PC-9 (cell line): ENCODE data around the gene CTU1. TPM values are rescaled to one million over a fixed set of nuclear protein-coding genes. Genes with fewer than 3 reads are reported as not detected.

Experiments
- BruUV-seq: library from RNA; stranded (reverse); fragments of 400-500 nt; replicated peaks from 2 replicates; lab custom pipeline; 2021; lab: Mats Ljungman, UMichigan
- CTCF ChIA-PET: fragments of 300-600 bp; sonication (Branson Sonifier 250); formaldehyde crosslinking; loops from one replicate; lab custom pipeline; 2022; ENCODE audit warnings: antibody characterized with exemption; lab: Charles Lee
- POLR2A ChIA-PET: fragments of 300-600 bp; sonication (Branson Sonifier 250); formaldehyde crosslinking; loops from one replicate; lab custom pipeline; 2022; ENCODE audit warnings: antibody characterized with exemption; ENCODE audit not compliant: unreplicated experiment; lab: Charles Lee
- DNase-seq, 2 experiments: peaks; one replicate each; pipeline versions ENCODE4 v3.0.0 to v3.0.0-alpha.2; 2015 to 2022; ENCODE audit warnings: mixed read lengths in 1 of 2
- H2AFZ ChIP-seq: fragments of 200-600 bp; sonication (generic); 2 replicates; pipeline ENCODE4 v1.8.1; 2017; ENCODE audit warnings: antibody characterized with exemption
- H3F3A ChIP-seq: fragments of 200-600 bp; sonication (generic); 2 replicates; pipeline ENCODE4 v1.8.1; 2017; ENCODE audit warnings: antibody characterized with exemption, mild to moderate bottlenecking, low read depth; ENCODE audit not compliant: insufficient read depth
- H3K27ac ChIP-seq: fragments of 200-600 bp; sonication (generic); 2 replicates; pipeline ENCODE4 v1.6.1; 2016; ENCODE audit warnings: mixed run types
- H3K27me3 ChIP-seq: fragments of 200-600 bp; sonication (generic); 2 replicates; pipeline ENCODE4 v1.6.1; 2016; ENCODE audit warnings: low read depth, mixed run types; ENCODE audit not compliant: insufficient read depth
- H3K36me3 ChIP-seq: fragments of 200-600 bp; sonication (generic); 2 replicates; pipeline ENCODE4 v1.6.1; 2016; ENCODE audit warnings: low read depth, mixed run types
- H3K4me1 ChIP-seq: fragments of 200-600 bp; sonication (generic); replicated peaks from 2 replicates; pipeline ENCODE4 v1.6.1; 2016; ENCODE audit warnings: mixed run types; ENCODE audit not compliant: insufficient read depth
- H3K4me2 ChIP-seq: fragments of 200-600 bp; sonication (generic); 2 replicates; pipeline ENCODE4 v1.6.1; 2017; ENCODE audit warnings: mixed run types
- H3K4me3 ChIP-seq: fragments of 200-600 bp; sonication (generic); 2 replicates; pipeline ENCODE4 v1.6.1; 2016; ENCODE audit warnings: mixed run types
- H3K79me2 ChIP-seq: fragments of 200-600 bp; sonication (generic); 2 replicates; pipeline ENCODE4 v1.6.1; 2017; ENCODE audit warnings: low read depth, mixed run types
- H3K9me2 ChIP-seq: fragments of 200-600 bp; sonication (generic); 2 replicates; pipeline ENCODE4 v1.8.1; 2017; ENCODE audit warnings: mild to moderate bottlenecking; ENCODE audit not compliant: insufficient read depth
- H3K9me3 ChIP-seq: fragments of 200-600 bp; sonication (generic); 2 replicates; pipeline ENCODE4 v1.8.1; 2016; ENCODE audit warnings: low read depth; ENCODE audit not compliant: insufficient read depth
- H4K20me1 ChIP-seq: fragments of 200-600 bp; sonication (generic); 2 replicates; pipeline ENCODE4 v1.8.1; 2017; ENCODE audit not compliant: insufficient read depth
- EZH2 ChIP-seq: fragments of 200-600 bp; sonication (generic); IDR thresholded peaks from 2 replicates; pipeline ENCODE4 v1.8.0; 2017; ENCODE audit warnings: antibody characterized with exemption, low read depth
- intact Hi-C: fragments of 100-400 bp; cut with micrococcal nuclease; formaldehyde crosslinking; loops from one replicate; pipeline ENCODE4 v1.10.0; 2022; ENCODE audit not compliant: unreplicated experiment
- total RNA-seq: library from RNA; stranded (reverse); gene quantifications from 2 replicates; pipeline ENCODE4 v1.2.3, GENCODE V29; 2021
- TF ChIP-seq, protein P1 (sequence below): fragments of 200-600 bp; sonication (generic); conservative IDR thresholded peaks from 2 replicates; pipeline ENCODE4 v1.6.1; 2017; ENCODE audit warnings: mixed run types, antibody characterized with exemption, mild to moderate bottlenecking, moderate library complexity

The CTU1 gene
- total RNA-seq, 1 experiment from 2014 or later, result 7.2 TPM

GRCh38 chr19:51076631-51077213, 31.5 kb downstream of the CTU1 start:
- ChIA-PET CTCF (interaction anchor here (0.6 kb wide), 1 partner anchor 114 kb away, joined by 4 read pairs; no protein-coding TSS in a partner anchor), POLR2A (no interaction called here)
- intact Hi-C loops, result no loop called here
- H4K20me1 ChIP-seq, result no peaks in the 10 kb centered on the region
- H3K27me3 ChIP-seq, result peaks cover 69% of the 10 kb centered on the region
- H3K9me3 ChIP-seq, result peaks cover 17% of the 10 kb centered on the region
- TF ChIP-seq, protein P1, sequence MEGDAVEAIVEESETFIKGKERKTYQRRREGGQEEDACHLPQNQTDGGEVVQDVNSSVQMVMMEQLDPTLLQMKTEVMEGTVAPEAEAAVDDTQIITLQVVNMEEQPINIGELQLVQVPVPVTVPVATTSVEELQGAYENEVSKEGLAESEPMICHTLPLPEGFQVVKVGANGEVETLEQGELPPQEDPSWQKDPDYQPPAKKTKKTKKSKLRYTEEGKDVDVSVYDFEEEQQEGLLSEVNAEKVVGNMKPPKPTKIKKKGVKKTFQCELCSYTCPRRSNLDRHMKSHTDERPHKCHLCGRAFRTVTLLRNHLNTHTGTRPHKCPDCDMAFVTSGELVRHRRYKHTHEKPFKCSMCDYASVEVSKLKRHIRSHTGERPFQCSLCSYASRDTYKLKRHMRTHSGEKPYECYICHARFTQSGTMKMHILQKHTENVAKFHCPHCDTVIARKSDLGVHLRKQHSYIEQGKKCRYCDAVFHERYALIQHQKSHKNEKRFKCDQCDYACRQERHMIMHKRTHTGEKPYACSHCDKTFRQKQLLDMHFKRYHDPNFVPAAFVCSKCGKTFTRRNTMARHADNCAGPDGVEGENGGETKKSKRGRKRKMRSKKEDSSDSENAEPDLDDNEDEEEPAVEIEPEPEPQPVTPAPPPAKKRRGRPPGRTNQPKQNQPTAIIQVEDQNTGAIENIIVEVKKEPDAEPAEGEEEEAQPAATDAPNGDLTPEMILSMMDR, result no peak
- no peak for TF ChIP-seq EZH2
- no TSS peak for BruUV-seq
- DNase-seq, result no peak
- no peaks in the 10 kb centered on the region for H3F3A ChIP-seq
- H3K4me2 ChIP-seq, result no peak overlapping the region
- H3K4me1 ChIP-seq, result no peaks in the 10 kb centered on the region
- no peaks in the 10 kb centered on the region for H3K79me2 ChIP-seq
- H3K4me3 ChIP-seq, result no peak overlapping the region
- H3K36me3 ChIP-seq, result no peaks in the 10 kb centered on the region
- H3K9me2 ChIP-seq, result no peaks in the 10 kb centered on the region
- no peak overlapping the region for H2AFZ ChIP-seq
- H3K27ac ChIP-seq, result no peak overlapping the region

- Histone ChIP-seq H3K9me2 (no peaks in the 10 kb centered on the region), H3K36me3 (no peaks in the 10 kb centered on the region), H3K79me2 (no peaks in the 10 kb centered on the region), H3K27me3 (peaks cover 69% of the 10 kb centered on the region), H3K4me2 (no peak overlapping the region), H3K4me3 (no peak overlapping the region), H4K20me1 (no peaks in the 10 kb centered on the region), H3K9me3 (peaks cover 17% of the 10 kb centered on the region), H2AFZ (no peak overlapping the region), H3K4me1 (no peaks in the 10 kb centered on the region), H3F3A (no peaks in the 10 kb centered on the region), H3K27ac (no peak overlapping the region)
- CTCF ChIA-PET, result interaction anchor here (0.6 kb wide), 1 partner anchor 115 kb away, joined by 4 read pairs; no protein-coding TSS in a partner anchor
- intact Hi-C loops, result no loop called here
- TF ChIP-seq, protein P1, result no peak
- no peak for TF ChIP-seq EZH2
- DNase-seq, result no peak
- POLR2A ChIA-PET, result no interaction called here
- BruUV-seq, result no TSS peak
Observed at GRCh38 chr19:51075998-51076397, 32.2 kb downstream of the CTU1 start.

DNA sequence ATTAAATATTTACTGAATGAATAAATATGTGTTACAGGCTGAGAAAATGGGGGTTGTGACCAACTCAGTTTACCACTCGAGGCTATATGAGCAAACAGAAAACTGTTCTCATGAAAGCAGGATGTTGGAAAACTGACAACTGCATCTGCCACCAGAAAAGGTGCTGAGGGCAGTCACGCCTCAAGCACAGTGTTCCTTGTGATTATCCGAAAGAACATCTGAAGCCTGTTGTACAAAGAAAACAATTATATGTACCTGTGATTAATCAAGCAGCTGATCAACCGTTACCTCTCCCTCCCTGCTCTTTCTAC, 37.2 kb downstream of the CTU1 start:
- no peak overlapping the region for H2AFZ ChIP-seq
- H3K27ac ChIP-seq, result no peak overlapping the region
- no TSS peak for BruUV-seq
- H4K20me1 ChIP-seq, result no peaks in the 10 kb centered on the region
- no peak overlapping the region for H3K4me2 ChIP-seq
- no peaks in the 10 kb centered on the region for H3K9me2 ChIP-seq
- peak in 1 of 2 experiments; percentile 55 for DNase-seq
- no peaks in the 10 kb centered on the region for H3K79me2 ChIP-seq
- intact Hi-C loops, result no loop called here
- ChIA-PET CTCF (no interaction called here), POLR2A (no interaction called here)
- no peak overlapping the region for H3K4me3 ChIP-seq
- no peaks in the 10 kb centered on the region for H3F3A ChIP-seq
- no peak for TF ChIP-seq EZH2
- TF ChIP-seq, protein P1, result no peak
- H3K9me3 ChIP-seq, result peaks cover 17% of the 10 kb centered on the region
- H3K27me3 ChIP-seq, result peaks cover 98% of the 10 kb centered on the region
- H3K4me1 ChIP-seq, result no peaks in the 10 kb centered on the region
- H3K36me3 ChIP-seq, result no peaks in the 10 kb centered on the region
